ENCODE results near the gene E2F4. TPM values are rescaled to one million over a fixed set of nuclear protein-coding genes. Genes with fewer than 3 reads are reported as not detected.
A peak's percentile ranks its signal among the peaks of the same experiment; 100 is the strongest.

The E2F4 gene
- total RNA-seq, 8 experiments from 2014 or later = 27.7 to 83.7 (median 48.5) TPM

DNA sequence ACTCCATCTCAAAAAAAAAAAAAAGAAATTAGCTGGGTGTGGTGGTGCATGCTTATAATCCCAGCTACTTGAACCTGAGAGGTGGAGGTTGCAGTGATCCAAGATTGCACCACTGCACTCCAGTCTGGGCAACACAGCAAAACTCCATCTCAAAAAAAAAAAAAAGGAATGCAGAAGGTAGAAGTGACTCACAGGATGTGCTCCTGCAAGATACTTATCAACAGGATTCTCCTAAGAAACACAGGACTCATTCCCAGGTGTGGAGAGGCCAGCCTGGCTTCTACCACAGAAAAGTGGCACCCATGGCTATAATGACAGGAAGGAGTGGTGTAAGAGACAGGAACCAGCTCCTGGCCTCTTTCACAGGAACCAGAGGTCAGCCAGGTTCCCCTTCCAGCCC, 20.8 kb downstream of the E2F4 start:
- no peak overlapping the region for H3K27ac ChIP-seq
- ATAC-seq (replicated peaks in 6 of 8) = no peak
- no peaks in the 10 kb centered on the region for H3K4me1 ChIP-seq (replicated peaks in 1 of 2)
- no peak overlapping the region for H3K4me3 ChIP-seq
- in situ Hi-C loops (cut with MboI; ENCODE audit: low pct_unique_long_range_greater_than_20kb in 2 of 9, low sequenced_read_pairs in 9 of 9, unreplicated experiment in 9 of 9) = no loop called here

DNA sequence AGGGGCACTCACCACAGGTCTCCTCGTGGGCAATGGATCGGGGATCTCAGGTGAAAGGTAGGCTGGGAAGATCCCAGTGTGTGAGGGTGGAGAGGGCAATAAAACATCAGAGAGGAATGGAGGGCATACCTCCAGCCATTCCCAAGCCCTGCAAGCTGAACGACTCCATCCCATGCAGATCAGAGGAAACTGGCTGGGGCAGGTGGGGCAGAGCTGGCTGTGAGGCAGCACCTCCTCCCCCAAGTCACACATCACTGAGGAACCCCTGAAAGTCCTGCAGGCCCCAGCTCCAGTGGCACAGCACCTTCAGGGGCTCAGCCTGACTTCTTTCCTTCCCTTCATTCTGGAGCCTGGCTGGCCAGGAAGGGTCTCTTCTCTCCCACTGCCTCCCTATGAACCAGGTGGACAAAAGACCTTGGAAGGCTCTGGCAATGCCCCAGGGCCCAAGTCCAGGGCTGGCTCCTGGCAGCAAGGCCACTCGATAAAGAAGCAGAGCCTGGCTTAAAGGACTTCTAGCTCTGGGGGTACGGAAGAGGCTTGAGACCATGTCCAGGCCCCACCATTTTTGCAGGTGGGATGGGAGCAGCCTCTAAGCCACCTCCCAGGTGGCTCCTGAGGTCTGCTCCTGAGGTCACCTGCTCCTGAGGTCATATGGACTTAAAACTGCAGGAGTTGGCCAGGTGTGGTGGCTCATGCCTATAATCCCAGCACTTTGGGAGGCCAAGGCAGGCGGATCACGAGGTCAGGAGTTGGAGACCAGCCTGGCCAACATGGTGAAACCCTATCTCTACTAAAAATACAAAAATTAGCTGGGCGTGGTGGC, 21.5 kb downstream of the E2F4 start:
- WGBS, 10 experiments = 14 to 93% (median 73%) methylated on average over 1 to 6 of the region's 8 CpGs; no CpG with 5 or more reads in 2 of the 10 experiments
- Histone ChIP-seq H3K27ac (no peak overlapping the region), H3K4me1 (replicated peaks in 1 of 2) (no peaks in the 10 kb centered on the region), H3K4me3 (no peak overlapping the region)
- no peak for ATAC-seq (replicated peaks in 6 of 8)
- in situ Hi-C loops (cut with MboI; ENCODE audit: low pct_unique_long_range_greater_than_20kb in 2 of 9, low sequenced_read_pairs in 9 of 9, unreplicated experiment in 9 of 9) = no loop called here

DNA sequence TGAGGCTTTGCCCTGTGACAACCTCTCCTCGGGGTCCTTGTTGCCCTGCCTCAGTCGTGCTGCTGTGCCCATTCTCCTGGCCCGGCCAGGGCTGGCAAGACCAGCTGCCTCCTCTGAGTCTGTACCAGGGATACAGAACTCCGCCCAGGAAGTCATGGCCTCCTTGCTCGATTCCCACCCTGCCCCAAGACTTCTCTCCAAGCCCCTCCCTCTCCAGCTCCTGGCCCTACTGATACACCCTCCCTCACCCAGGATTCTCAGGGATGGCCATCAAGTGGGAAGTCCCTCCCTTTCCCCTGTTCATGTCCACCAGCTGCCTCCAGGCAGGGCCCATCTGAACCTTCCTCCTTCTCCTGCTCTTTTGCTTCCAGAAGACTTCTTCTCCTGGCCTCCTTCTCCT, 23.8 kb downstream of the E2F4 start:
- peak in 3 of 8 experiments; percentile 79 to 95 (median 92) for ATAC-seq (replicated peaks in 6 of 8)
- in situ Hi-C loops (cut with MboI; ENCODE audit: low pct_unique_long_range_greater_than_20kb in 2 of 9, low sequenced_read_pairs in 9 of 9, unreplicated experiment in 9 of 9) = no loop called here
- no peak overlapping the region for H3K4me3 ChIP-seq

DNA sequence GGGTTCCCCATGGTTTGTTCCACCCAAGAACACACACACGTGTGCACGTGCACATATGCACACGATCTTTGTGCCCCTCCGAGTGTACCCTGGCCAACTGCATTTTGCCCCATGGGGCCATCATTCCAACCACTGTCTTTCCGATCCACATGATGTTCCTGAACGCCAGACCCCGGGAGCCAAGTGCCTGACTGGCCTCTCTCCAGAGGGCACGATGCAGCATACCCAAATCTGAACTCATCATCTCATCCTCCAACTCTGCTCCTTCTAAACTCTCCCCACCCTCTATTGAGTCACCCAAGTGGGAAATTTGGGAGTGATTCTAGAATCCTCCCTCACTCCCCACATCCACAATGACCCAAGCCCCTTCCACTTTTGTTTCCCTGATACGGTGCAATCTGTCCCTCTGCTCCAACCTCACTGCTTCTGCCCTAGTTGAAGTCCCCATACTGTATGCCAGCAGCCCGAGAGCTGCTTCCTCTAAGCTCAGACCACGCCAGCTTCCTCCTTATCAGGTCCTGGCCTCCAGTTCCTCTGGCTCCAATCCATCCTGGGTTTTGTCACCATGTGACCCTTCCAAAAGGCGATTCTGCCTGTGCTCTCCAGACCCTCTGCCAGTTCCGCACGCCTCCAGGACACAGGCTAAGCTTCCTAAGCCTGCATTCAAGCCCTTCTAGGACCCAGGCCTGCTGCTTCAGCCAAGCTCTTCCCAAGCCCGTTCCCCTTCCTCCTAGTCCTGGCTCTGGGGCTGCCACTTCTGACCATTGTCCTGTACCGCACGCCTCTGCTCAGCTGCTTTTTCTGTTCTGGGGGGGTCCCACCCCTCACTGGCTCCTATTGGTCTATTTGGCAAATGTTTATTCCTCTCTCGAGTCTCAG, 24.9 kb downstream of the E2F4 start:
- H3K4me3 ChIP-seq = no peak overlapping the region
- no peak for ATAC-seq (replicated peaks in 6 of 8)
- WGBS, 10 experiments = 17 to 91% (median 78%) methylated on average over 1 to 12 of the region's 18 CpGs; no CpG with 5 or more reads in 1 of the 10 experiments
- in situ Hi-C loops (cut with MboI; ENCODE audit: low pct_unique_long_range_greater_than_20kb in 2 of 9, low sequenced_read_pairs in 9 of 9, unreplicated experiment in 9 of 9) = no loop called here
- no peaks in the 10 kb centered on the region for H3K4me1 ChIP-seq (replicated peaks in 1 of 2)
- H3K27ac ChIP-seq = no peak overlapping the region

More for the DNA sequence above, 23.8 kb downstream of the E2F4 start:
- 0 to 90% (median 54%) methylated on average over 1 to 3 of the region's 5 CpGs; no CpG with 5 or more reads in 4 of the 10 experiments for WGBS, 10 experiments
- no peak overlapping the region for H3K27ac ChIP-seq
- no peaks in the 10 kb centered on the region for H3K4me1 ChIP-seq (replicated peaks in 1 of 2)

DNA sequence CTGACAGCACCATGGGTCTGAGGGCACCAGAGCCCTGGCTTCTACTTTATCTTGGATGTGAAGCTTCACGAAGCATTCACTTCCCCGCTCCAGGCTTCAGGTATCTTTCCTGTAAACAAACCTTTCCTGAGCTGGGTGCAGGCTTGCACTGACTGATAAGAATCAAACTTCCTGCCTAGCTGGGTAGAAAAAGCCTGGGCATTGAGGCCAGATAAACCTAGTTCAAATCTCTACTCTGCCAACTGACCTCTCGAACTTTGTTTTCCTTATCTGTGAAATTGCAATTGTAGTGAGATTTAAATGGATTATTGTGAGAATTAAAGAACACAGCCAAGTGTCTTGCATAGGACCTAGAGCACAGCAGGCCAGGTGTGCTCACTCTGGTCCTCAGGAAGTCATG, 32.0 kb downstream of the E2F4 start:
- 40 to 89% (median 83%) methylated on average over 1 to 3 of the region's 3 CpGs; no CpG with 5 or more reads in 5 of the 10 experiments for WGBS, 10 experiments
- ATAC-seq (replicated peaks in 6 of 8) = no peak
- Histone ChIP-seq H3K27ac (no peak overlapping the region), H3K4me1 (replicated peaks in 1 of 2) (peaks cover 11 to 12% of the 10 kb centered on the region in 2 donors), H3K4me3 (no peak overlapping the region)
- in situ Hi-C loops (cut with MboI; ENCODE audit: low pct_unique_long_range_greater_than_20kb in 2 of 9, low sequenced_read_pairs in 9 of 9, unreplicated experiment in 9 of 9) = no loop called here

GRCh38 chr16:67226295-67226803, 34.4 kb downstream of the E2F4 start:
- WGBS, 10 experiments = 0 to 9% (median 1%) methylated on average over 1 to 10 of the region's 12 CpGs; no CpG with 5 or more reads in 5 of the 10 experiments
- H3K4me3 ChIP-seq = peak overlapping the region; percentile 69 to 99 (median 93)
- ATAC-seq (replicated peaks in 6 of 8) = no peak
- peaks cover 11 to 12% of the 10 kb centered on the region in 2 donors for H3K4me1 ChIP-seq (replicated peaks in 1 of 2)
- peak overlapping the region; percentile 63 to 66 for H3K27ac ChIP-seq
- in situ Hi-C loops (cut with MboI; ENCODE audit: low pct_unique_long_range_greater_than_20kb in 2 of 9, low sequenced_read_pairs in 9 of 9, unreplicated experiment in 9 of 9) = loop anchor here in 1 of 9 experiments (25.0 kb wide), 1 partner anchor 186 kb away; the partner anchor contains the start of gene ZDHHC1

DNA sequence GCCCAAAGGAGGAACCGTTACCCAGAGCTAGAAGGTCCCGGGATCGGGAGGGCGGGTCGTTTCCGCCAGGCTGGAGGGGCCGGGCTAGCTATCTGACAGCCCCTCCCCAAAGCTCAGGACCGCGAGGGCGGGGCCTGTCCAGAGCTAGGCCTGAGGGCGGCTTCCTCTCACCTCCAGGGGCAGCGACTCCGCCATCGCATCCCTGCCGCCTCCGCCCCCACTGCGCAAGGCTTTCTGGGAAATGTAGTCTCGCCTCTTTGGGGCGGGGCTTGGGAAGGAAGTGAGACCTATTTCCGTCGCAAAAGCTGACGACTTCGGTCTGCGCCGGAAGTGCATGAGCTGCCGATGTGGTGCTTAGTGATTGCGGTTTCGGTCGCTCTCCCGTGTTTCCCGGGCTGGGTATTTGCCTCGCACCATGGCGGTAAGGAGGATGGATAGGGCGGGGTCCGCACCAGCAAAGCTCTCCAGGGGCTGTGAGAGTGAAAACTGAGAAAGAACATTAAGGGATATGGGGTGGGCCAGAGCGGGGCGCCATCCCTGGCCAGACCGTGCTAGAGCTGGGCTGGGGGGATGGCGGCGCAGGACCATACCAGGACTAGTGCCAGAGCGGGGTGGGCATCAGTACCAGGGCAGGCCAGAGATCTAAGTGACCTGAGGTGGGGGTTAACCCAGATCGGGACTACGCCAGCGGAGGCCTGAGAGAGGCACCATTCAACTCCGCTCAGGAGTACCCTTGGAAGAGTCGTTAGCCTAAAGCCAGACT, 35.0 kb downstream of the E2F4 start, which contains the start of gene TMEM208:
Gene TMEM208 (plus strand): TSS at position 327 of the 763 bp plus-strand sequence. CDS start 89 bp downstream, at position 416.
- peak; percentile 88 to 96 (median 90) for ATAC-seq (replicated peaks in 6 of 8)
- in situ Hi-C loops (cut with MboI; ENCODE audit: low pct_unique_long_range_greater_than_20kb in 2 of 9, low sequenced_read_pairs in 9 of 9, unreplicated experiment in 9 of 9) = loop anchor here in 1 of 9 experiments (25.0 kb wide), 1 partner anchor 185 kb away; the partner anchor contains the start of gene ZDHHC1
- Histone ChIP-seq H3K27ac (peak within 1 kb of the TSS; percentile 94 to 96), H3K4me1 (replicated peaks in 1 of 2) (peaks cover 11 to 12% of the 10 kb centered on the region in 2 donors), H3K4me3 (peak within 1 kb of the TSS; percentile 69 to 99 (median 93))
- WGBS, 10 experiments = 0 to 3% (median 0%) methylated on average over 4 to 12 of the region's 46 CpGs; no CpG with 5 or more reads in 4 of the 10 experiments

- H3K4me1 ChIP-seq (replicated peaks in 1 of 2) = peaks cover 11 to 12% of the 10 kb centered on the region in 2 donors
- peak overlapping the region; percentile 69 to 99 (median 93) for H3K4me3 ChIP-seq
- ATAC-seq (replicated peaks in 6 of 8) = no peak
- peak overlapping the region; percentile 94 to 96 for H3K27ac ChIP-seq
- 0 to 63% (median 16%) methylated on average over 1 to 7 of the region's 12 CpGs; no CpG with 5 or more reads in 4 of the 10 experiments for WGBS, 10 experiments
- in situ Hi-C loops (cut with MboI; ENCODE audit: low pct_unique_long_range_greater_than_20kb in 2 of 9, low sequenced_read_pairs in 9 of 9, unreplicated experiment in 9 of 9) = loop anchor here in 1 of 9 experiments (25.0 kb wide), 1 partner anchor 185 kb away; the partner anchor contains the start of gene ZDHHC1
Measured at GRCh38 chr16:67227567-67227921, 35.6 kb downstream of the E2F4 start.

DNA sequence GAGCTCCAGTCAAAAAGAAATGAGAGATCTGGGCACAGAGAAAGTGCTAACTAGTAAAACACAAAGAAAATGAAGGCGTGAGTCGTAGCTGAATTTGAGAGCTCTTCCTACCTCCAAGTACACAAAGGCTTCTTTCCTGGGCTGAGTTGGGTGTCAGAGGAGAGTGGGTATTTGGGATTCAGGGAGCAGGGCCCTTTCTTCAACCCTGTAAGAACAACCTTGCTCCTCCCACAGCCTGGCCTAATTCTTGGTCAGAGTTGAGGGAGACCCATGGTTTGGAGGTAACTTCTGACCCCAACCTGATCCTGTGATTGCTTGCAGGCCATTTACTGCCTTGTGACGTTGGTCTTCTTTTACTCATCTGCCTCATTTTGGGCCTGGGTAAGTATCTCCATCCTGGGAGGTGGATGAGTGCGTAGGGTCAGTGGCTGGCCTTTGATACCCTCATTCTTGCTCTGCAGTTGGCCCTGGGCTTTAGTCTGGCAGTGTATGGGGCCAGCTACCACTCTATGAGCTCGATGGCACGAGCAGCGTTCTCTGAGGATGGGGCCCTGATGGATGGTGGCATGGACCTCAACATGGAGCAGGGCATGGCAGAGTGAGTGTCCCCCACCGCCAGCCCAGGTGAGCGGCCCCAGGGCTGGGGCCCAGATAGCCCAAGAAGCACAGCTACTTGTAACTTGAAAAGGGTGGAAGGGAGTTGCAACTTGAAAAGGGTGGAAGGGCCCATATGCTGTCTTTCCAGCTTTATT, 36.3 kb downstream of the E2F4 start:
- H3K4me3 ChIP-seq = peak overlapping the region; percentile 69 to 99 (median 93)
- ATAC-seq (replicated peaks in 6 of 8) = no peak
- H3K4me1 ChIP-seq (replicated peaks in 1 of 2) = peaks cover 11 to 12% of the 10 kb centered on the region in 2 donors
- WGBS, 10 experiments = 60 to 100% (median 91%) methylated on average over 1 to 6 of the region's 9 CpGs; no CpG with 5 or more reads in 4 of the 10 experiments
- peak overlapping the region; percentile 94 to 96 for H3K27ac ChIP-seq
- in situ Hi-C loops (cut with MboI; ENCODE audit: low pct_unique_long_range_greater_than_20kb in 2 of 9, low sequenced_read_pairs in 9 of 9, unreplicated experiment in 9 of 9) = loop anchor here in 1 of 9 experiments (25.0 kb wide), 1 partner anchor 184 kb away; the partner anchor contains the start of gene ZDHHC1

DNA sequence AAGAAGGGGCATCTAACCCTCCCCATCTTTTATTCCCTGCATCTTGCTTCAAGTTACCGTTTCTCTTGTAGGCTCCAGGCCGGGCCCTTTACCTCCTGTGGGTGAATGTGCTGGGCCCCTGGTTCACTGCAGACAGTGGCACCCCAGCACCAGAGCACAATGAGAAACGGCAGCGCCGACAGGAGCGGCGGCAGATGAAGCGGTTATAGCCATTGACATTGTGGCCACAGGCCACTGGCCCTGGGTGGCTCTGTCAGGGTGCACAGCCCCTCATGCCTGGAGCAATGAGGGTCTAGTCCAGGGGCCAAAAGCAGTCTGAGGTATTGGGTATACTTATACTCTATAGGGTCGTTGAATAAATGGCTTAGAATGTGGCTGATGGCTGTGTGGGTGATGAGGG, 37.0 kb downstream of the E2F4 start:
- no peak for ATAC-seq (replicated peaks in 6 of 8)
- 97 to 100% (median 98%) methylated on average over 3 to 6 of the region's 9 CpGs; no CpG with 5 or more reads in 7 of the 10 experiments for WGBS, 10 experiments
- Histone ChIP-seq H3K4me1 (replicated peaks in 1 of 2) (peaks cover 11 to 12% of the 10 kb centered on the region in 2 donors), H3K27ac (no peak overlapping the region), H3K4me3 (no peak overlapping the region)
- in situ Hi-C loops (cut with MboI; ENCODE audit: low pct_unique_long_range_greater_than_20kb in 2 of 9, low sequenced_read_pairs in 9 of 9, unreplicated experiment in 9 of 9) = loop anchor here in 1 of 9 experiments (25.0 kb wide), 1 partner anchor 183 kb away; the partner anchor contains the start of gene ZDHHC1

All from motor neuron (in vitro differentiated cells).